Large intestine (tissue), 3 donors: ENCODE results near the gene SFXN4. TPM values are rescaled to one million over a fixed set of nuclear protein-coding genes. Genes with fewer than 3 reads are reported as not detected.
"Not testable (repeated sequence)": the region's sequence is repeated elsewhere in the genome, so short reads cannot be mapped to it uniquely, and the experiment has no call there.

ENCODE experiments used
- DNase-seq, 2 donors: peaks; one replicate each; pipeline versions ENCODE4 v3.0.0 to v3.0.0-alpha.2; 2013
- H3K27ac ChIP-seq: one replicate; pipeline ENCODE4 v1.5.1; 2013; ENCODE audit warnings: low read length
- H3K27me3 ChIP-seq: 2 replicates; pipeline ENCODE4 v1.6.1; 2013; ENCODE audit warnings: low read length; ENCODE audit not compliant: control insufficient read depth, insufficient read depth
- H3K36me3 ChIP-seq: 2 replicates; pipeline ENCODE4 v1.6.1; 2013; ENCODE audit warnings: low read length; ENCODE audit not compliant: control insufficient read depth, insufficient read depth
- H3K4me1 ChIP-seq: one replicate; pipeline ENCODE4 v1.6.1; 2013; ENCODE audit warnings: low read length; ENCODE audit not compliant: control insufficient read depth, insufficient read depth
- H3K4me3 ChIP-seq: one replicate; pipeline ENCODE4 v1.5.1; 2013; ENCODE audit warnings: low read length
- H3K9me3 ChIP-seq: one replicate; pipeline ENCODE4 v1.6.1; 2013; ENCODE audit warnings: mild to moderate bottlenecking, low read depth, low read length, moderate library complexity; ENCODE audit not compliant: control insufficient read depth
- WGBS: methylation state at CpG from one replicate; pipeline ENCODE4 v1.1.5; 2013; ENCODE audit warnings: low lambda C conversion rate; ENCODE audit not compliant: insufficient coverage; 5-methylcytosine and 5-hydroxymethylcytosine counted together
- polyA plus RNA-seq: library from polyadenylated mRNA; unstranded; fragments of 120-200 nt; gene quantifications from one replicate; pipeline ENCODE4 v1.2.1, GENCODE V29; 2013

Gene SFXN4
- polyA plus RNA-seq, 1 donor = 39.1 TPM

- Histone ChIP-seq H3K27me3 (no peaks in the 10 kb centered on the region), H3K27ac (no peak overlapping the region), H3K36me3 (no peaks in the 10 kb centered on the region), H3K4me3 (no peak overlapping the region), H3K9me3 (no peaks in the 10 kb centered on the region), H3K4me1 (no peaks in the 10 kb centered on the region)
- 100% methylated on average over 1 of the region's 3 CpGs for WGBS
- DNase-seq = no peak
Measured at GRCh38 chr10:119098576-119098975, 66.9 kb downstream of the SFXN4 start.

- not testable (repeated sequence) for H3K27ac ChIP-seq, H3K36me3 ChIP-seq, H3K4me1 ChIP-seq, DNase-seq, H3K4me3 ChIP-seq, H3K27me3 ChIP-seq, H3K9me3 ChIP-seq
- WGBS = 100% methylated on average over 2 of the region's 12 CpGs
Measured at GRCh38 chr10:119096641-119097415, 68.7 kb downstream of the SFXN4 start.

- no peak for DNase-seq
- Histone ChIP-seq H3K36me3 (no peaks in the 10 kb centered on the region), H3K4me3 (no peak overlapping the region), H3K9me3 (no peaks in the 10 kb centered on the region), H3K27ac (no peak overlapping the region), H3K27me3 (no peaks in the 10 kb centered on the region), H3K4me1 (no peaks in the 10 kb centered on the region)
- no CpG with 5 or more reads among the region's 4 CpGs for WGBS
Measured at GRCh38 chr10:119095640-119096039, 69.9 kb downstream of the SFXN4 start.

GRCh38 chr10:119090968-119091367, 74.5 kb downstream of the SFXN4 start:
- no peak overlapping the region for H3K4me3 ChIP-seq
- no peaks in the 10 kb centered on the region for H3K27me3 ChIP-seq
- no peaks in the 10 kb centered on the region for H3K36me3 ChIP-seq
- H3K9me3 ChIP-seq = no peaks in the 10 kb centered on the region
- WGBS = 100% methylated on average over 1 of the region's 5 CpGs
- H3K27ac ChIP-seq = no peak overlapping the region
- no peaks in the 10 kb centered on the region for H3K4me1 ChIP-seq
- DNase-seq = no peak

Other genes starting within 250 kb of the SFXN4 start
- gene NANOS1, start 136.0 kb downstream of the SFXN4 start, polyA plus RNA-seq = 1.9 TPM
- gene EIF3A, start 84.9 kb downstream of the SFXN4 start, polyA plus RNA-seq = 147 TPM
- 62.5 TPM for gene DENND10, start 61.6 kb downstream of the SFXN4 start, polyA plus RNA-seq
- gene PRDX3, start 13.1 kb upstream of the SFXN4 start, polyA plus RNA-seq = 194 TPM
- gene GRK5, start 41.9 kb upstream of the SFXN4 start, polyA plus RNA-seq = 38.8 TPM